22Rv1 (cell line): ENCODE results near the gene SLBP.

Source experiments
- H3K27ac ChIP-seq: fragments of 450-650 bp; 2 replicates; pipeline ENCODE4 v1.5.1; 2017
- CTCF ChIP-seq: fragments of 450-650 bp; IDR thresholded peaks from 2 replicates; pipeline ENCODE4 v1.5.1; 2017; ENCODE audit warnings: mild to moderate bottlenecking
- ZFX ChIP-seq: fragments of 450-650 bp; IDR thresholded peaks from 2 replicates; pipeline ENCODE4 v1.6.1; 2017; ENCODE audit warnings: antibody characterized with exemption, borderline replicate concordance

SLBP gene

GRCh38 chr4:1720163-1720983 lies 8.3 kb upstream of the SLBP start:
- H3K27ac ChIP-seq: peak overlapping the region; percentile 98
- TF ChIP-seq CTCF (no peak), ZFX (no peak)

- TF ChIP-seq ZFX: no peak
- no peak for TF ChIP-seq CTCF
- peak overlapping the region; percentile 98 for H3K27ac ChIP-seq
These were observed 6.2 kb upstream of the SLBP start for GRCh38 chr4:1718095-1718850.

GRCh38 chr4:1717129-1718094 lies 5.3 kb upstream of the SLBP start:
- TF ChIP-seq ZFX (no peak), CTCF (no peak)
- peak overlapping the region; percentile 98 for H3K27ac ChIP-seq

GRCh38 chr4:1716065-1716945 lies 4.2 kb upstream of the SLBP start:
- TF ChIP-seq ZFX: no peak
- no peak for TF ChIP-seq CTCF
- peak overlapping the region; percentile 98 for H3K27ac ChIP-seq

GRCh38 chr4:1715002-1715758 lies 3.1 kb upstream of the SLBP start:
- H3K27ac ChIP-seq: peak overlapping the region; percentile 98
- TF ChIP-seq ZFX (no peak), CTCF (no peak)
